Prostate gland (tissue), 2 donors: ENCODE measurements around the gene VSTM2B.

Experiments used
- CTCF ChIP-seq, 4 experiments: fragments of 200-600 bp in 2 of 4; fragments of 450-650 bp in 2 of 4; sonication (generic) in 2 of 4; IDR thresholded peaks; 1 replicate in 3 of 4; 2 replicates in 1 of 4; pipeline ENCODE4 v1.5.1; 2016 to 2019; ENCODE audit warnings: antibody characterized with exemption in 4 of 4, mild to moderate bottlenecking in 2 of 4, moderate library complexity in 2 of 4
- POLR2A ChIP-seq: fragments of 450-650 bp; IDR thresholded peaks from one replicate; pipeline ENCODE4 v1.6.1; 2016; ENCODE audit warnings: antibody characterized with exemption, mild to moderate bottlenecking
- POLR2AphosphoS5 ChIP-seq: sonication (generic); formaldehyde crosslinking; IDR thresholded peaks from one replicate; pipeline ENCODE4 v1.6.1; 2017; ENCODE audit warnings: antibody characterized with exemption

- TF ChIP-seq CTCF (IDR thresholded peaks at IDR 0.05) (no peak), POLR2AphosphoS5 (no peak), POLR2A (no peak)
These were observed 84.4 kb downstream of the VSTM2B start for GRCh38 chr19:29610213-29610573.
